ENCODE measurements around the gene NEK6.

Gene NEK6

DNA sequence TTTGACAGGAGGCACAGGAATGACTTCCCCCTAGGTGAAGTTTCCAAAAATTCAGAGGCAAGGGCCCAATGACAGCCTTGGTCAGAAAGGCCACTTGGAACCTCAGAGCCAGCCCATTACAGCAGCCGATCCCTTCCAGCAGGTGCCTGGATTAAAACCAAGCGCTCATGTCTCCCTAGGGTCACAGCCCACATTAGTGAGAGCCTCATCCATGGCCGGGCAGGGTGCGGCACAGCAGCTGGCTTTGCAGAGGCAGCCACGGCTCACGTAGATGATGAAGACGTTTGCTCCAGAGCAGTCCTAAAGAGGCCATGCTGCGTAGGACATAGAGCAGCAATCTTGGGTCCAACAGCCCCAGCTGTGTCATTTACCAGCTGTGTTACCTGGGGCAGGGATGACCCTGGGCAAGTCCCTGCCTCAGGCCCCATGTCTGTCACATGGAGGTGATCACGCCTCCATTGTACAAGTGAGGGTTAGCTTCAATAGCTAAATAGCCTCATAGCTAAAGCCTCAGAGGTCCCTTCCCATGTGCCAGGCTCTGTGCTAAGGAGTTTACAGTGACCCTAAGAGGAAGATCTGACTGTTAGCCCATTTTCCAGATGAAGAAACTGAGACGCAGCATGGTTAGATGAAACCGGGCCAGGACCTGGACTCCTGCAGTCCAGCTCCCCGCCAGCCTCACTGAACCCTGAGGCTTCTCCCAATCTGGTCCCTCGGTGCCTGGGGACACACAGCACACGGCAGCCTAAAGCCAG is 39.2 kb downstream of the NEK6 start:
- TF ChIP-seq ZFX (IDR thresholded peaks at IDR 0.05), result no peak
- TF ChIP-seq CTCF (conservative IDR thresholded peaks at IDR 0.05), result no peak
- no peak overlapping the region for H3K27ac ChIP-seq

DNA sequence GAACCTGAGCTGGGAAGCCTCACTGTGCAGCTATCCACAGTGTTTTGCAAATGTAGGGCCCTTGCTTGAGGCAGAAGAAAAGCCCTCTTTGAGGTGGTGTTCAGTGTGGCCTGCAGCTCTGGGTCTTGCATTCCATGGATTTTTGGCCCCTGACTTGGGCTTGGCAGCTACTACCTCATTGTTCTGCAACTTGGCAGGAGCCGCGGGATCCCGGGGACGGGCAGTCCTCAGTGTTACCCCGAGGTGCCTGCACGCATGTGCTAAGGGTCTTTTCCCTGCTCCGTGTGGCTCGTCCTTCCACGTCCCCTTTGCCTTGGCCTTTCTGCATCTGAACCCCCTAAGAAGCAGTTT is 39.8 kb downstream of the NEK6 start:
- no peak overlapping the region for H3K27ac ChIP-seq

DNA sequence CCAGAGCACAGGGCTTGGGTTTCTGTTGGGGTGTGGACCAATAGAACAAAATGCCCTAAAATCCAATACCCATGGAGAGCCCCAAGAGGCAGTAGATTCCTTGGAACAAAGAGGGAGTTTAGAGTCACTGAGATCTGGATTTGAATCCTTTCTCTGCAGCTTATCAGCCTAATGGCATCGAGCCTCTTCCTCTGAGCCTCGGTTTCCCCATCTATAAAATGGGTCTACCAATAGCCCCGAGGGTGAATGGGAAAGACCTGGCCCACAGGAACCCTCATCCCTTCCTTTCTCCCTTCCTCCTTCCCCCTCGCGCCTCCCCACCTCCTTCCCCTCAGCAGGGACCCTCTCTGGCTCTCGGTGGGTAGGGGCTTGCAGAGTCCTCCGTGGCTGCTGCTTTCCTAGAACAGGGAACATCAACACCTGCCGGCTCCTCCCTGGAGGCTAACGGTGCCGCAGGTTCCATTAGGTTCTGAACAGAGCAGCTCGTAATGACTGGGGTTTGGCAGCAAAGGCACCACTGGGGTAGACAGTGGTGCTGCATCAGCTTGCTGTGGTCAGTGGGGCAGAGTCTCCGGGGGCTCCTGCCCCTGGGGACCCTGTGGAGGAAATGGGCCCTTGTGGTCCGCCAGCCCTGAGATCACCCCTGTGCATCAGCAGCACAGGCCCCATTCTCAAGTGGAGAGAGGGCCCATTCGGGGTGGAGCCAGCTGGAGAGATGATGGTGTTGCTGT is 40.3 kb downstream of the NEK6 start:
- no peak overlapping the region for H3K27ac ChIP-seq
- TF ChIP-seq CTCF (conservative IDR thresholded peaks at IDR 0.05) (no peak), ZFX (IDR thresholded peaks at IDR 0.05) (no peak)

More for the DNA sequence above, 39.8 kb downstream of the NEK6 start:
- TF ChIP-seq ZFX (IDR thresholded peaks at IDR 0.05) (no peak), CTCF (conservative IDR thresholded peaks at IDR 0.05) (no peak)

- TF ChIP-seq ZFX (IDR thresholded peaks at IDR 0.05) (no peak), CTCF (conservative IDR thresholded peaks at IDR 0.05) (no peak)
- H3K27ac ChIP-seq, result no peak overlapping the region
Measured at GRCh38 chr9:124298646-124299235, 41.0 kb downstream of the NEK6 start.

- TF ChIP-seq ZFX (IDR thresholded peaks at IDR 0.05), result no peak
- no peak for TF ChIP-seq CTCF (conservative IDR thresholded peaks at IDR 0.05)
- no peak overlapping the region for H3K27ac ChIP-seq
Measured at GRCh38 chr9:124299515-124300090, 41.9 kb downstream of the NEK6 start.

GRCh38 chr9:124300312-124300711 is 42.6 kb downstream of the NEK6 start:
- no peak for TF ChIP-seq CTCF (conservative IDR thresholded peaks at IDR 0.05)
- TF ChIP-seq ZFX (IDR thresholded peaks at IDR 0.05), result no peak
- no peak overlapping the region for H3K27ac ChIP-seq

DNA sequence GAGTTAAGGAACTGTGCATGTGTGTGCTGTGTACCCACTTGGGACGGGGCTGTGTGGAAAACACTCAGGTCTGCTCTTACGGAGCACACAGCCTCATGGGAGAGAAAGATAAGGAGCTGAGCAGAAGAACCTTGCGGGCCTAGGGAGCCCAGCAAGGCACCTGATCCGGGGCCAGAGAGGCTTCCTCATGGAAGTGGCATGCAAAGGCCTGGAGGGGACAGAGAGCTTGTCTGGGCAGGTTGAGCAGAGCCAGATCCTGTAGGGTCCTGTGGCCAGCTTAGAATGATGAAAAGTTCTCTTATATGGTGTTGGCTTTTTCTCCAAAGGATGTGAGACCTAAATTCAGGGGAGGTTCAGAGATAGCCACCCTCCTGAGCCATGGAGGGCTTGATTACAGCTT is 45.2 kb downstream of the NEK6 start:
- TF ChIP-seq CTCF (conservative IDR thresholded peaks at IDR 0.05) (no peak), ZFX (IDR thresholded peaks at IDR 0.05) (no peak)
- no peak overlapping the region for H3K27ac ChIP-seq

All from C4-2B (cell line).